Stimulated activated CD4-positive, alpha-beta T cell treated with anti-CD3 and anti-CD28 coated beads, TNF-alpha, amount 100 ng/mL, for 48 hours (primary cell): ENCODE measurements around the gene FCN2.
"Not testable (repeated sequence)": the region's sequence is repeated elsewhere in the genome, so short reads cannot be mapped to it uniquely, and the experiment has no call there.

Source experiments
- DNase-seq, 3 donors: peaks; one replicate each; pipeline ENCODE4 v3.0.0-alpha.2; 2020; ENCODE audit warnings: low read depth in 3 of 3

FCN2 gene

GRCh38 chr9:134847752-134848432 is 32.7 kb upstream of the FCN2 start:
- DNase-seq = no peak

GRCh38 chr9:134848504-134848903 is 32.1 kb upstream of the FCN2 start:
- DNase-seq = no peak

GRCh38 chr9:134850611-134851010 is 30.0 kb upstream of the FCN2 start:
- DNase-seq = no peak

- DNase-seq = no peak
Observed at GRCh38 chr9:134851020-134851419, 29.6 kb upstream of the FCN2 start.

- no peak for DNase-seq
Observed at GRCh38 chr9:134852906-134853654, 27.5 kb upstream of the FCN2 start.

- no peak for DNase-seq
Observed at GRCh38 chr9:134853893-134854292, 26.7 kb upstream of the FCN2 start.

- DNase-seq = no peak
Observed at GRCh38 chr9:134854541-134854981, 26.0 kb upstream of the FCN2 start.

GRCh38 chr9:134855231-134855899 is 25.2 kb upstream of the FCN2 start:
- DNase-seq = no peak

GRCh38 chr9:134855900-134856377 is 24.7 kb upstream of the FCN2 start:
- no peak for DNase-seq

- not testable (repeated sequence) for DNase-seq
Observed at GRCh38 chr9:134857451-134857850, 23.2 kb upstream of the FCN2 start.

GRCh38 chr9:134858051-134858841 is 22.4 kb upstream of the FCN2 start:
- peak; percentile 26 to 49 (median 44) for DNase-seq

GRCh38 chr9:134860510-134860909 is 20.1 kb upstream of the FCN2 start:
- DNase-seq = no peak

- no peak for DNase-seq
Observed at GRCh38 chr9:134861595-134862334, 18.8 kb upstream of the FCN2 start.

GRCh38 chr9:134863306-134863902 is 17.2 kb upstream of the FCN2 start:
- DNase-seq = no peak

- DNase-seq = no peak
Observed at GRCh38 chr9:134863941-134864820, 16.4 kb upstream of the FCN2 start.

- DNase-seq = no peak
Observed at GRCh38 chr9:134864821-134865190, 15.8 kb upstream of the FCN2 start.

GRCh38 chr9:134867917-134868750 is 12.5 kb upstream of the FCN2 start:
- DNase-seq = no peak

- no peak for DNase-seq
Observed at GRCh38 chr9:134868751-134869553, 11.7 kb upstream of the FCN2 start.
